HG02678 (cell line): ENCODE data around the gene ZAP70.

Source experiments
- ATAC-seq: cut with Tn5 transposase; IDR thresholded peaks from one replicate; pipeline ENCODE4 v1.9.1; 2021; ENCODE audit warnings: mild to moderate bottlenecking, moderate library complexity; ENCODE audit not compliant: unreplicated experiment

Gene ZAP70

DNA sequence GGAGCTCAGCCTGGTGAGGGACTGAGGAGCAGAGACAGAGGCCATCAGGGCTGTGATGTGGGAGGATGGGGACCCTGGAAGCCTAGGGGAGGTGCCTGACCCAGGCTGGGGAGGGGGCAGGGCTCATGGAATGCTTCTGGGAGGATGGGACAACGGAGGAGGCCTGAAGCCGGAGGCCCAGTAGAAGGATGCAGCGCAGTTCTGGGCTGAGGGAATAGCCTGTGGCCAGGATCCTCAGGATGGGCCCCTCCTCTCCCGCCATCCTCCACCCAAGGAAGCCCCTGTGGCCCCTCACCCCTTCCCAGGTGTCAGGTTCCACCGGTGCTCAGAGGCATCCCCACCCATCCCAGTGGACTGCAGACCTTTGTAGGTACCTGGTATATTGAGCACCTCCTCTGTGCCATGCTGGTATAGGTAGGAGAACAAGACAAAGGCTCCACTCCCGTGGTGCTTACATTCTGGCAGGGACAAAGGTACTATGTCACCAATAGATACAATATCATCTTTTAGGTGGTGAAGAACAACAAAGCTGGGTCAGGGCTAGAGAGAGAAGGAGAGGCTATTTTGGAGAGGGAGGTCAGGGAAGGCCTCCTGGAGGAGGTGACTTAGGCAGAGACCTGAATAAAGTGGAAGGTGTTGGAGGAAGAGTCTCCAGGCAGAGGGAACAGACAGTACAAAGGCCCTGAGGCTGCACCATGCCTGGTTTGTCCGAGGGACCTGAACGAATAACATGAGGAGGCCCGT is 2.7 kb downstream of the ZAP70 start:
- ATAC-seq = no peak

DNA sequence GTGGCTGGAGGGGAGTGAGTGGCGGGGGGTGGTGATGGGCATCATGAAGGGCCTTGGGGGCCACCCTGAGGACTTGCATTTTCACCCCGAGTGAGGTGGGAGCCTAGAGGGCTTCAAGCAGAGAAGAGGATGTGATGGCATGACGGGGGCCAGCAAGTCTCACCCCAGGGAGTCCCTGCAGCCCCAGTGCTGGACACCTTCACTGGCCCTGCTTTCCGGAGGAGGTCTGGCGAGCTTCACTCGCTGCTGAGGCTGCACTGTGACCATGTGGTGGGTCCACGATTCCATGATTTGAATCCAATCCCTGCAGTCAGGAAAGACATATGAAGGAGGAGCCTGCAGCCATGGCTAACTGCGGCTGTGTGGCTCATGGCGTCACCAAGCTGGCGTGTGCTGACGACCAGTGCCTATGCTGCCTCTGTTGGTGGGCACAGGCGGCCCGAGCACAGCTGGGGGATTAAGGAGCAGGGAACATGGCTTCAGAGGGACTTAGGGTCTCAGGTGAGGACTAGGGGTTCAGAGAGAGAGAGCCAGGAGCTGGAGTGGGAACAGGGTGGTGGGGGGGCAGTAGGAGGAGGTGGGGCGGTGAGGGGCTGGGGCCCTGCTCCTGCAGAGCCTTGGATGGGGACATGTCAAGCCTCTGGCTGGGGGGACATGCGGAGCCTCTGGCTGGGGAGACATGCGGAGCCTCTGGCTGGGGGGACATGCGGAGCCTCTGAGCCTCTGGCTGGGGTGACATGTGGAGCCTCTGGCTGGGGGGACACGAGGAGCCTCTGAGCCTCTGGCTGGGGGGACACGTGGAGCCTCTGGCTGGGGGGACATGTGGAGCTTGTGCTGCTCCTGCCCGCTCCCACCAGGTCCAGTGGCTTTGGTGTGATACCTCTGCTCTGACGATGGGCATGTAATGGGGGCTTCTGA is 3.6 kb downstream of the ZAP70 start:
- ATAC-seq = no peak

DNA sequence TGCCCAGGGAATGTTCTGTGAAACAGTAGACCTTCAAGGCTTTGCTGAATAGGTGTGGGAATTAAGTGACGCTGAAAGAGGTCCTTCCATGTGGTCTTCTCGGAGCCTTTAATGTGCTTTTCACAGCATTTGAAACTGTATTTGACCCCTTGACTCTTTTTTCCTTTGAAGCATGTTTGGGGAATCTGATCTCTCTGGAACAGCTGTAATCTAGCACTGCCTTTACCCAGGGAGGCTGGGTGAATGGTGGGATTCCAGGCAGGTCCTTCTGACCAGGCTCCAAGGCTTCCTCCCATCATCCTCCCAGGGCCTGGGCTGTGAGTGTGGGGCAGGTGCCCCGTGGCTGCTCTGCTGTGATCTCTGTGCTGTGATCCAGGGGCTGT is 4.2 kb downstream of the ZAP70 start:
- ATAC-seq = no peak

DNA sequence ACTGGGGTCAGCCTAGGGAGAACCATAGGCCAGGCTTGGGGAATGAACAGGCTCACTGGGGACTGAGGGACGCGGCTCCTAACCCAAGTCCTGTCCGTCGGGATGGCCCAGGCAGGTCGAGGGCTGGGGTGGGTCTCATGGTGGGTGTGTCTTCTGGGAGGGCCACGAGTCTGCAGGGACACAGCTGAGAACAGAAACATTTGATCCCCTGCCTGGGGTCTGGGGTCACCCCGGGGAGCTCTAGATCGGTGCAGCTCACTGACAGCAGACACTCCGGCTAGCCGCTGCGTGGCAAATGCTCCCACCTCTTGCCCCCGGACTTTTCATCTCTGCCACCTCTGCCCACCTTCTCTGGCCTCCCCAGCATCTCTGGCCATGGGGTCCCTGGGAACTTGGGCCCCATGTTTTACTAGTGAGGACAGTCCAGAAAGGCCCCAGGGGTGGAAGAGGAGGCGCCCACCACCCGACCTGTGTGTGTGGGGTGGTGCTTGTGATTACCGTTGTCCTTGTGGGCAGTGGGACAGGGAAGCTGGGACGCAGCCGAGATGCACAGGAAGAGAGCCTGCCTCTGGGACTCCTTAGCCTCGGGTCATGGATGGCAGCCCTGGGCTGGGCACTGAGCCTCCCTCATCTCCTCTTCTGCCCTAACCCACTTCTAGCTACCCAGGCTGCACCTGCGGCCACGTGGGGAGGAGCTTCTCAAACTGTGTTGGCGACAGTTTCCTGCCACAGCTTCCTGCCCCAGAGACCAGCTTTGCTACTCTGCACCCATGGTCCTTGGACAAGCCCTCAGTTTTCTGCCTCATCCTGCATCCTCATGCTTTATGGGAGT is 4.9 kb downstream of the ZAP70 start:
- ATAC-seq = peak; percentile 84

DNA sequence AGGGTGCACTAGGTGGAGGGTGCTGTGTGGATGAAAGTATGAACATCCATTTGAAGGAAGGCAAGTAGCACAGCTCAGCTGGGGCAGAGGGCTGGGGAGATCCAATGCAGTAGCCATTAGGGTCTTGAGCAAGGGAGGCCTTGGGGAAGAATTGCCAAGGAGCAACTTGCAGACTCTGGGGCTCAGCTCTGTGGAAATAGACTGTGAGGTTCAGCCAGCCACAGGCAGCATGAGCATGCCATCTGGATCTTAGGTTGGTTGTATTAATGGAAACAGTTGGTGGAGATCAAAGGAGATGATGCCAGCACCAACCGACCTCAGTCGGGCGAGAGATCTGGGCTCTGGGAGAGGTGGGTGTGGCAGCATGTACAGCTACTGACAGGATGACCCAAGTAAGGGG is 5.6 kb downstream of the ZAP70 start:
- ATAC-seq = peak; percentile 12

DNA sequence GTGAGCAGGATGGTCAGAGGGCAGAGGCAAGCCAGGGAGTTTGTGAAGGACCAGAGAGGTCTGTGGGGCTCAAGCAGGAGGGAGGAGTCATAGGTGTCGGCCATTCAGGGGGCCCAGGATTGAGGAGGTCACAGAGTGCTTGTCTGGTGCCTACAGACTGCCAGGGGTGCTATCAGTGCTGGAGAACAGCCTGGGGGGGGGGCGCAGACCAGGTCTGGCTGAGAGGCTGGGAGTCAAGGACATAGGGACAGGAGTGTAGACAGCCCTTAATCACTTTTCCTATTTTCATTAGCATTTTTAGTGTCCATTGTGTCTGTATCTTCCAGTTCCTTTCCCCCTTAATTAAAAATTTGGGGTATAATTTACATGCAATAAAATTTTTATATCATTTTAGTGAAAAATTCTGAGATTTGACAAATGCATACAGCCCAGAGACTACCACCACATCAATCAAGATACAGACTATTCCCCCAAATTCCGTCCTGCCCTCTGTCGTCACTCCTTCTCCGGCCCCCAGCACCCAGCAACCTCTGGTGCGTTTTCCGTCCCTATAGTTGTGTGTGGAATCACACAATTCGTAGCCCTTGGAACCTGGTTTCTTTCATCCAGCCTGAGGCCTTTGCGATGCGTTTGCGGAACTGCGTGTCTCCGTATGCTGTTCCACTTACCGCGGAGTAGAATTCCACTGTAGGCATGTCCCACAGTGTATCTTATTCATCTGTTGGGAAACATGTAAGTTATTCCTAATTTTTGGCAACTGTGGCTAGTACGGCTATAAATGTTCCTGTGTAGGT is 6.2 kb downstream of the ZAP70 start:
- ATAC-seq = no peak

DNA sequence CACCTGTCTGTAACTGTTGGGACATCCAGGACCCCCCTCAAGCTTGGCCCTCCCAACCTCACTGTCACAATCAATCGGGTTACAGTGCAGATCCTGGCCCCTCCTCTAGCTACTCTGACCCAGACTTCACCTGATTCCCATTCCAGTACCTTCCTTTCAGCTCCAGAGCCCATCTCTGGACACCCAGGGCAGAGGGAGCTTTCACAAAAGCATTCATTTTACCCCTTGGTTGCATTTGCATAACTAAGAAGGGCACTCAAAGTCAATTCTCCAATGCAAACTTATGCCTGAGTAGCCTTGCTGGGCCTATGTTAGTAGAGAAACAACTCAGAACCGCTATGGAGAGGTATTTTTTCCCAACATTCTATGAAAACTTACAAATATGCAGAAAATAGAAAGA is 7.4 kb downstream of the ZAP70 start:
- no peak for ATAC-seq

DNA sequence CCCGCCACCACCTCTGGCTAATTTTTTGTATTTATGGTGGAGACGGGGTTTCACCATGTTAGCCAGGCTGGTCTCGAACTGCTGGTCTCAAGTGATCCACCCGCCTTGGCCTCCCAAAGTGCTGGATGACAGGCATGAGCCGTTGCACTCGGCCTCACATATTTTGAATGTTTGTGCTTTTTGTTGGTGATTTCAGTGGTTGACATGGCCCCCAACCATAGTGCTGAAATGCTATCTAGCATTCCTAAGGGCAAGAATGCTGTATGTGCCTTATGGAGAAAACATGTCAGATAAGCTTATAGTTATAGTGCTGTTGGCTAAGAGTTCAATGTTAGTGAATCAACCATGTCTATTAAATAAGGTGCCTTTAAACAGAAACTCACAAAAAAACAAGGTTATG is 8.9 kb downstream of the ZAP70 start:
- ATAC-seq = no peak

DNA sequence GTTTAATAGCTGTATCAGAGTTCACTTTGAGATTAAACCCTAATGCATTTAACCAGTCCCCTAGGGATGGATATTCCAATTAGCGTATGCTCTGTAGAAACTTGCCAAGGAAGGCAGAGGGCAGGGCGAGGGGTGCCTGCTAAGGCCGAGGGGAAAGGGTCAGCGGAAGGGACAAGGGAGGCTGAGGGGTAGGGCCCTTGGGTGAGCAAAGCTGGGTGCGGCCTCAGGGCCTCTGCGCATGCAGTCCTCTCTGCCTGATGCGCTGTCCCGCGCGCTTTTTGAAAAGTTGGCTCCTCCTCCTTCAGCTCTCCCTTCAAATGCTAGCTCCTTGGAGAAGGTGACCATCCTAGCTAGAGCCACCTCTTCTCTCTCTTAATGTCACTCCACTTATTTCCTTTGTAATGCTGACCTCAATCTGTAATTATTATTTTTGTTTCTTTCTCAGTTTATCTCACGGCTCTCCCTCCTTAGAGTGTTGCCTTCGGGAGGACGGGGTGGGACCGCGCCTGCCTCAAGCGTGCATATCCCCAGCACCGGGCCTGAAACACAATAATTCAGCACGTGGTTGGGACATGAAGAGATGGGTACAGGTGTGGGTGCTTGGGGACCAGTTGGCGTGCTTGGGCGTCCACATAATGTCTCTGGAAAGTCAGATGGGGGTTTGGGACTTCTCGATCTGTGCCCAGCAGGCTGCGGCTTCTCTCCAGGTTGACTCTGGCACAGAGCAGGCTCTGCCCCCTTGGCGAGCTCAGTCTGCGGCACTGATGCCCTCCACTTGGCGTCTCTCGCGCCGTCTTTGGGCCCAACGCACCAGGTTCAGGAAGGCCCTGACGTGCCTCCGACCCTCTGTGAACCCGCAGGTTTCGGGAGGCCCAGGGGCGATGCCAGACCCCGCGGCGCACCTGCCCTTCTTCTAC is 10.0 kb downstream of the ZAP70 start:
- ATAC-seq = no peak

DNA sequence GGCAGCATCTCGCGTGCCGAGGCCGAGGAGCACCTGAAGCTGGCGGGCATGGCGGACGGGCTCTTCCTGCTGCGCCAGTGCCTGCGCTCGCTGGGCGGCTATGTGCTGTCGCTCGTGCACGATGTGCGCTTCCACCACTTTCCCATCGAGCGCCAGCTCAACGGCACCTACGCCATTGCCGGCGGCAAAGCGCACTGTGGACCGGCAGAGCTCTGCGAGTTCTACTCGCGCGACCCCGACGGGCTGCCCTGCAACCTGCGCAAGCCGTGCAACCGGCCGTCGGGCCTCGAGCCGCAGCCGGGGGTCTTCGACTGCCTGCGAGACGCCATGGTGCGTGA is 10.7 kb downstream of the ZAP70 start:
- no peak for ATAC-seq

DNA sequence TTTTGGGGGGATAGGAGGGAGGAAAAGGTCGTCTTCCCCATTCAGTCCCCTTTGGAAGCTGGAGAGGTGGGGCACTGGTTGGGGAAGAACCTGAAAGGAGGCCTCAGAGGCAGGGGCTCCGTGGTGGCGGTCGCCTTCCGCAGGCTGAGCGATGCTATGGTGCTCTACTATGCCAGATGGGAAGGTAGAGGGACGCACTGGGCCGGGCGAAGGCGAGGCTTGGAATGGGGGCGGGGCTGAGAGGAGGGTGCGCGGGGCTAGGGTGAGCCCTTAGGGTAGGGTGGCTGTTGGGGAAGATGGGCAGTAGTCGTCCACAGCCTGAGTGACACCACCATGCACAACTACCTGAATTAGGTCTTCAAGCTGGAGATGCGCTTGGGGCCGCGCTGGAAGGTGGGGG is 11.1 kb downstream of the ZAP70 start:
- no peak for ATAC-seq

DNA sequence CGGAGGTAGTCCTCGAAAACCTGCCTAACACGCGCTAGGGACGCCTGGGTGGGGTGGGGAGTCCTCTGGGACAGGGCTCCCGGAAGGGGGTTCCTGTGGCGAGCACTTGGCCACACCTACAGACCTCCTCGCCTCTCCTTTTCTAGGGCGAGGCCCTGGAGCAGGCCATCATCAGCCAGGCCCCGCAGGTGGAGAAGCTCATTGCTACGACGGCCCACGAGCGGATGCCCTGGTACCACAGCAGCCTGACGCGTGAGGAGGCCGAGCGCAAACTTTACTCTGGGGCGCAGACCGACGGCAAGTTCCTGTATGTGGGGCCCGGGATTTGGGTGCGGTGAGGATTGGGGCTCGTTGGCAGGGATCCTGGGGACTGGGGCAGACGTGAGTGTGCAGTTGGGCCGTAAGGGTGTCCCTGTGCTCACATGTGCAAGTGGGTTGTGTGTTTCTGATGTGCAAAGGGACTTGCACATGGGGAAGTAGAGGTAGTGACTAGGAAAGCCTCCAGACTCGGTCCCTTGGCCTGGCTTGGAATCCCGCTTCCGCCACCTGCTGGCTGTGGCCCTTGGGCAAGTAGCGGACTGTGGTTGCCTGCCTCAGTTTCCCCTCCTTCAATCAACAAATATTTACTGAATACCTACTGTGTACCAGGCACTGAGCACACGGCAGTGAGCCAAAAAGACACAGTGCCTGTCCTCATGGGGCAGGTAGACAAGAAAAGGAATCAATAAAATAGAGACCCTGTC is 11.7 kb downstream of the ZAP70 start:
- ATAC-seq = no peak

DNA sequence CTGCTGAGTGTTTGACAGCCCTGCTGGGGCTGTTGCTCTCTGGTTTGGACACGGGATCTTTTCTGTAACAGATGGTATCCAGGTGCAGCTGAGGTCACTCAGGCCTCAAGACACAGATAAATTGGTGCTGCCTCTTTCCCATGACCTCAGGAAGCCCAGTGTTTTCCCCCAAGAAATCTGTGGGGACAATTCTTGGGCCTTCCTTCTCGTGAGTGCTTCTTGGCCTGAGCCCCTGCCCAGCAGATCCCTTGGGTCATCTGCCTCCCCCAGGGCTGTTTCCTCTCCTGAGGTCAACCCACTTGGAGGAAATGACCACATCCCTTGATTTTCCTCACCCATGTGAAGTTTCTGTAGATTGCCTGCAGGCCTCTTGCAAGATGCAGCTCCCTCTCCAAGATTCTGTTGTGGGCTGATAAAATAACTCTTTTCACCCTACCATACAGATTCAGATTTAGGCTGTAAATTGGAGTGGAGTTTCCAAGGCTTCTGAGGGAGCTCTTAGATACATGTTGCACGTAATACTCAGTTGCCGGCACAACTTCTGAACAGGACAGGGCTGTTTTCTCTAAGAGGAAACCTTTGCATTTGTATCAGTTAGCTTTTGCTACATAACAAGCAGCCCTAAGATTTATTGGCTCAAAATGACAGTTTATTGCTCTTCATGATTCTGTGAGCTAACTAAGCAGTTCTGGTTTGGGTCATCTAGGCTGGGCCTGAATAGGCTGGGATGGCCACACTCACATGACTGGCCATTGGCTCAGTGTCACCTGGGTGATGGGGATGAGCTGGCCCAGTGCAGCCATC is 13.1 kb downstream of the ZAP70 start:
- ATAC-seq = no peak

DNA sequence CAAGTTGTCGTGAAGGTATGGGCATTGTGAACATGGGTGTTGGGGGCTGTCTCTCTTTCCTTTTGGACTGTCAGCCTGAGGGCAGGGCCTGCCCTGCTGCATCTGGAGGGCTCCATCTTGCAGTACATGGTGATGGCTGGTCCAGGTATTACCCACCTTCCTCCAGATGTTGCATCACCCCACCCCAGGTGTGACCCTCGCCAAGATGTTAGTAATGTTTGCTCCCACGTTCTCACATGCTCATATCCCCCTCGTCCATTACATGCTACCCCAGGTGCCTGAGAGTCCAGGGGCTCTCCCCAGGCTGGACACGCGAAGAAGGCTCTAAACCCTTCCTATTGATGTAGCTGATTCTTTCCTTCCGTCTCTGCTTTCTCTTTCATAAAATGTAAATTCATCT is 13.9 kb downstream of the ZAP70 start:
- ATAC-seq = no peak

DNA sequence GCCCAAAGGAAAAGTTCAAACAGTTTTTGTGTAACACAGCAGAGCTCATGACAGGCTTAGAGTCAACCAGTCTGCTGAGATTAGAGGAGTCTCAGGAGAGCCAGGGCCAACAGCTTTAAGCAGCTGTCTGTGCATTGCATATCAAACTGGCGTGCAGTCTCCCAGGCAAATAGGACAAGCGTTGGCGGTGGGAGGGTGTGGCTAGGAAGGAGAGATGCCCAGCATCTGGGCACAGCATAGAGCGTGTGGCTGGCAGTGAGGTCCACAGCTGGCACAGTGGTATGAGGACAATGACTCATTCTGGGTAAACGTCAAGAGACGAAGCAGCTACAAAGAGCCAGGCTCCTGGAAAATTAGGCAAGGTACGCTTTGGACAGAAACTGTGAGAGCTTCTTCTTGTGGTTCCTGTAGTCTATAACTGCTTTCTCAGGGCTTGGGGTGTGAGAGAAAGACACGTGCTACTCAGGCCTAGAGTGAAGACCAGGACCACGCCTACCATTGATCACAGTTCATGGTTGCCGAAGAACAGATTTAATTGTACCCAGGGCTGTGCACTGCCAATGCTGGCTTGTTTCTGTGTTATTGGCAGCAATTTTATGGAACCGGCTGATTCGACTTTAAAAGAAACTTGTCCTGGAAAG is 14.8 kb downstream of the ZAP70 start:
- ATAC-seq = no peak

DNA sequence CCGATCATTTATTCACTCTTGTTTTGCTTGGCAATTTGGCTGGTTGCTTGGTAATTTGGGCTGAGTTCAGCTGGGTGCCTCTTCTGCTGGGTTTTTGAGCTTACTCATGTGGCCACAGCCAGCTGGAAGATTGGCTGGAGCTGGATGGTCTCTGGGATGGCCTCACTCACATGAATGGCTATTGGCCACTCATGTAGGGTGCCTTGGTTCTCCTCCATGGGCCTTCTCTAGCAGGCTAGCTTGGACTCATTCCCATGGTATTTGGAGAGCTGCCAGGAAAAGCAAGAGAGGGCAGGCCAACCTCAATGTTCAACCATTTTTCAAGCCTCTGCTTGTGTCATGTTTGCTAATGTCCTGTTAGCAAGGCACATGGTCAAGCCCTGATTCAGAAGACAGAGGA is 16.9 kb downstream of the ZAP70 start:
- no peak for ATAC-seq

DNA sequence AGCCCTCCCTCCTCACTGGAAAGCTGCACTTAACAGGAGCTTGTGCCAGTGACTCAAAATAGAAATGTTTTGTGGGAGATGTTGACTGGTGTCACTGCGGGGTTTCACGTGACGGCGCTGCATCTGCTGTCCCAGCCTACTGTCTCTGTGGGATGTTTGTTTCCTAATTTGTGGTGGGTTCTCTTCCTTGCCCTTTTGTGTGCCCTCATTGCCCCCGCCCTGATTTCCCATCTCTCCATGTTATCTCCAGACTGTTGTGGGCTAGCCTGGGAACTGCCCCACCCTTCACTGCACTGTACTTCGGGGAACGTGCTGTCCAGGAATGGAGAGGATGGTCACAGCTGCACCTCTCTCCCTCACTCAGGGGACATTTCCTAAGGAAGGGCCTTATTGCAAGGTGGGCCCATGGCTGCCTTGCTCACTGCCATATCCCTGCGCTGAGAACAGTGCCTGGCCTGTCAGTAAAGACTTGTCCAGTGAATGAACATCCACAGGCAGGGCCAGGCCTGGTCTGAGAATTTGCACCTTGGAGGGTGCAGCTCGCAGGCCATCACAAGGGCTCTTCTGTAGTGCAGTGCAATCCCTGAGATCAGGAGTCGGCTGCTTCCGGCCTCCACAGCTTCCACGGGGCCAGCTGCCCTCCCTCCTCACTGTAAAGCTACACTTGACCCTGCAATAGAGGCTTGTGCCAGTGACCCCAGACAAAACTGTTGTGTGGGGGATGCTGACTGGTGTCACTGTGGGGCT is 18.1 kb downstream of the ZAP70 start:
- ATAC-seq = no peak
